Measurements from ENCODE around the gene ABCA2.

ABCA2 gene

DNA sequence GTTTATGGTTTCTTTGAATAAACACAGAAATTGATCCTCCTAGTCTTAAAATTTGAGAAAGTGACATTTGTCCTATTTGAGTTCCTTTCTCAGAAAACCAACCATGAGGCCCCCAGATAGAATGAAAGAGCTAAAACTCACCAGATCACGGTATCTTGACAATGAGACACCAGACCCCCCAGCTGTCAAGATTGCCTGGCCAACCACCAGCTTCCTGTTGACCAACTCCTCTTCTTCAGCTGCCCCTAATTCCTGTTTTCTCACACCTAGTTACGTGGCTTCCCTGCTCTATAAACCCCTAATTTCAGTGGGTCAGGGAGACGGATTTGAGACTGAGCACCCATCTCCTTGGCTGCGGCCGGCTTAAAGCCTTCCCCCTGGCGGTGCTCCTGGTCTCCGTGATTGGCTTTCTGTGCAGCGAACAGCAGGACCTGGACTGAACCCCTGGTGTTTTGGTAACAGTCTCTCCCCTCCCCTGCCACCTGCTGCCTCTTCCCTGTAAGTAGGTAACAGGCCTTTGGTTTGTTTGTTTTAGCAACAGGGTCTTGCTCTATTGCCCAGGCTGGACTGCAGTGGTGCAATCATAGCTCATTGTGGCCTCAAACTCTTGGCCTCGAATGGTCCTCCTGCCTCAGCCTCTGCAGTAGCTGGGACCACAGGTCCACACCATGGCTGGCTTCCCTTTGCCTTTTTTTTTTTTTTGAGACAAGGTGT, 30.6 kb upstream of the ABCA2 start:
- TF ChIP-seq, protein P1, sequence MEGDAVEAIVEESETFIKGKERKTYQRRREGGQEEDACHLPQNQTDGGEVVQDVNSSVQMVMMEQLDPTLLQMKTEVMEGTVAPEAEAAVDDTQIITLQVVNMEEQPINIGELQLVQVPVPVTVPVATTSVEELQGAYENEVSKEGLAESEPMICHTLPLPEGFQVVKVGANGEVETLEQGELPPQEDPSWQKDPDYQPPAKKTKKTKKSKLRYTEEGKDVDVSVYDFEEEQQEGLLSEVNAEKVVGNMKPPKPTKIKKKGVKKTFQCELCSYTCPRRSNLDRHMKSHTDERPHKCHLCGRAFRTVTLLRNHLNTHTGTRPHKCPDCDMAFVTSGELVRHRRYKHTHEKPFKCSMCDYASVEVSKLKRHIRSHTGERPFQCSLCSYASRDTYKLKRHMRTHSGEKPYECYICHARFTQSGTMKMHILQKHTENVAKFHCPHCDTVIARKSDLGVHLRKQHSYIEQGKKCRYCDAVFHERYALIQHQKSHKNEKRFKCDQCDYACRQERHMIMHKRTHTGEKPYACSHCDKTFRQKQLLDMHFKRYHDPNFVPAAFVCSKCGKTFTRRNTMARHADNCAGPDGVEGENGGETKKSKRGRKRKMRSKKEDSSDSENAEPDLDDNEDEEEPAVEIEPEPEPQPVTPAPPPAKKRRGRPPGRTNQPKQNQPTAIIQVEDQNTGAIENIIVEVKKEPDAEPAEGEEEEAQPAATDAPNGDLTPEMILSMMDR (conservative IDR thresholded peaks at IDR 0.05; ENCODE audit: low read depth, low read length) = no peak
- no peak overlapping the region for H3K4me3 ChIP-seq (ENCODE audit: low read length)
- DNase-seq (ENCODE audit: low read depth) = no peak

DNA sequence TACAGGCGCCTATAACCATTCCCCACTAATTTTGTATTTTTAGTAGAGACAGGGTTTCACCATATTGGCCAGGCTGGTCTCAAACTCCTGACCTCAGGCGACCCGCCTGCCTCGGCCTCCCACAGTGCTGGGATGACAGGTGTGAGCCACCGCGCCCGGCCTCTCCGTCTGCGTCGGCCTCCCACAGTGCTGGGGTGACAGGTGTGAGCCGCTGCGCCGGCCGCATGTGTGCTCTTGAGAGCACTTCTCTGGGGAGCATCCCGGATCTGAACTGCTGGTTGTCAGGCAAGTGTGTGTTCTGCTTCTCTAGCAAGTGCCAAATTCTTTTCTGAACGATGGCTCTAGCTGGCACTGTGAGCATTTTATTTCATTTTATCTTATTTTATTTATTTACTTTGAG, 29.5 kb upstream of the ABCA2 start:
- TF ChIP-seq, protein P1 (conservative IDR thresholded peaks at IDR 0.05; ENCODE audit: low read depth, low read length) = no peak
- H3K4me3 ChIP-seq (ENCODE audit: low read length) = no peak overlapping the region
- DNase-seq (ENCODE audit: low read depth) = no peak

DNA sequence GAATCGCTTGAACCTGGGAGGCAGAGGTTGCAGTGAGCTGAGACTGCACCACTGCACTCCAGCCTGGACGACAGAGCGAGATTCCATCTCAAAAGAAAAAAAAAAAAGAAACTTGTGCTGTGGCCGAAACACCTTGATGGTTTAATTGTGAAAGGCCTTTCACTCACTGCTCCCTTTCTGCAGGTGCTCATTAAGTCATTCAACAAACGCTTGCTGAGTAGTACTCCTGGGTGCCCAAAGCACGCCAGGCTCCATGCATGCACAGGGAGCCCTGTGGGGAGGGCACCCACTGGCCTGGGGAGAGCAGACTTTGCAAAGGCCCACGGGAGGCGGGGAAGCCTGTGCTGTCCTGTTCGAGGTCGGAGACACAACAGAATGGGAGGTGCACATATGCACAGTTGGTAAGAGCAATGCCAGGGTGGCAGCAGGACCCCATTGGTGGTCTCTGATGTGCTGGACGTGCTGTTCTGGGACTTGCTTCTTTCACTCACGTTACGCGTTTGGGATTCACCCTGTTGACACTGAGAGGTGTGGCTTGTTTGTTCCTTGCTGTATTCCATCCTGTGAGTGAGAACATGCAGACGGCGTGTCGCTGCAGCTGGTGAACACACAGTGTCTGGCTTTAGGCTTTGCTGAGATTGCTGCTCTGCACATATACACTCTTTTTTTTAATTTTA, 28.8 kb upstream of the ABCA2 start:
- no peak for DNase-seq (ENCODE audit: low read depth)
- TF ChIP-seq, protein P1 (conservative IDR thresholded peaks at IDR 0.05; ENCODE audit: low read depth, low read length) = no peak
- no peak overlapping the region for H3K4me3 ChIP-seq (ENCODE audit: low read length)

DNA sequence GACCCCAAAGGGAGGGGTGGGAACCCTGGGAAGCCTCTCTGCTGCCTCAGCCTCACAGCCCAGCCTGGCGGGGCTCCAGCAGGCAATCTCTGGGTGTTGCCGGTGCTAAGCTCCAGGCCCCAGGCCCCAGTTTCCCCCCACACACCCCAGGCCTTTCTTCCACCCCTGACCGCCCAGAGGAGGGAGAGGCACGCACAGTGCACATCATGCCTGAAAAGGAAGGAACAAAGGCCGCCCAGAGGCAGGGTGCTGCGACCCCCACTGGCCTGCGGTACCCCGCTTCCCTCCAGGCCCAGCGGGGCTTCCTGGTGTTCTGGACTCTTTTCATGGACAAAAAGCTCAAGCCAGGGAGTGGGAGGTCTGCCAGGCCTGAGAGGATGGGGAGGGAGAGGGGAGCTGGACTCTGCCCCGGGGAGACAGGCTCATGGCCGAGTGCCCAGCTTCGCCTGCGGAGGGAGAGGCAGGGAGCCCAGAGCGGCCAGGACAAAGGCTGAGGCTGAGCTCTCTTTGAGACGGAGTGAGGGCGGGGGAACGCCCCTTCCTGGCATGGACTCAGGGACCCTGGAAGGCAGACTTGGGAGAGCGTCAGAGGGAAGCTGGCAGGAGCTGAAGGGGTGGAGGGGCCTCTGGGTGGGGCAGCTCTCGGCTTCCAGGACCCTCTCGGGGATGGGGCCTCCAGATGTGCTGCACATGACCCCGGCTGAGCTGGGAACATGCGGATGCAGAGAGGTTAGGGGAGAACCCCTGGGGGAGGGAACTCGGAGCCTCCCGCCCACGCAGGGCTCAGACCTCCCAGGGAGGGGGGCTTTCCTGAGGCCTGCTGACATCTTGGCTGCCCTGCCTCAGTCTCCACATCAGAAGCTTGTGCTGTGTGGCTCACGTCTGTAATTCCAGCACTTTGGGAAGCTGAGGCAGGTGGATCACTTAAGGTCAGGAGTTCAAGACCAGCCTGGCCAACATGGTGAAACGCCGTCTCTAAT, 27.6 kb upstream of the ABCA2 start:
- TF ChIP-seq, protein P1 (conservative IDR thresholded peaks at IDR 0.05; ENCODE audit: low read depth, low read length) = no peak
- no peak overlapping the region for H3K4me3 ChIP-seq (ENCODE audit: low read length)
- DNase-seq (ENCODE audit: low read depth) = peak; percentile 41

DNA sequence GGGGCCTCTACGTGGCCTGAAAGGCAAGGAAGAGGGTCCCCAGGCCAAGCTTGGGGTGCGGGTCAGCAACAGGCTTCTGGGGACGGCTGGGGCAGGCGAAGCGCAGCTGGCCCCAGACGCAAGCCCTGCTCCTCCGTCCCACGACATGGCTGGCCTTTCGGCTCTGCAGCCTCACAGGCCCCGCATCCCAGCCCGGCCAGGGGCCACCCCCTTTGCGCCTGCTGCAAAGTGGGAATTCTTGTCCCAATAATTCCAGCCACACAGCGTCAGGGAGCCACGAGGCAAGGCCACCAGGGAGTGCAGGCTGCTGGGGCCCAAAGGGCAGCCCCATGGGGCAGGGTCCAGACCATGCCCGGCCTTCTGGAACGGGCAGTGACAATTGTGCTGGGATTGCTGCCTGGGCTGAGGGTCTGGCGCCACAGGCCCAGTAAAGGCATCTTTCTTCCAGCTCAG, 26.9 kb upstream of the ABCA2 start:
- no peak overlapping the region for H3K4me3 ChIP-seq (ENCODE audit: low read length)
- TF ChIP-seq, protein P1 (conservative IDR thresholded peaks at IDR 0.05; ENCODE audit: low read depth, low read length) = no peak
- DNase-seq (ENCODE audit: low read depth) = no peak

DNA sequence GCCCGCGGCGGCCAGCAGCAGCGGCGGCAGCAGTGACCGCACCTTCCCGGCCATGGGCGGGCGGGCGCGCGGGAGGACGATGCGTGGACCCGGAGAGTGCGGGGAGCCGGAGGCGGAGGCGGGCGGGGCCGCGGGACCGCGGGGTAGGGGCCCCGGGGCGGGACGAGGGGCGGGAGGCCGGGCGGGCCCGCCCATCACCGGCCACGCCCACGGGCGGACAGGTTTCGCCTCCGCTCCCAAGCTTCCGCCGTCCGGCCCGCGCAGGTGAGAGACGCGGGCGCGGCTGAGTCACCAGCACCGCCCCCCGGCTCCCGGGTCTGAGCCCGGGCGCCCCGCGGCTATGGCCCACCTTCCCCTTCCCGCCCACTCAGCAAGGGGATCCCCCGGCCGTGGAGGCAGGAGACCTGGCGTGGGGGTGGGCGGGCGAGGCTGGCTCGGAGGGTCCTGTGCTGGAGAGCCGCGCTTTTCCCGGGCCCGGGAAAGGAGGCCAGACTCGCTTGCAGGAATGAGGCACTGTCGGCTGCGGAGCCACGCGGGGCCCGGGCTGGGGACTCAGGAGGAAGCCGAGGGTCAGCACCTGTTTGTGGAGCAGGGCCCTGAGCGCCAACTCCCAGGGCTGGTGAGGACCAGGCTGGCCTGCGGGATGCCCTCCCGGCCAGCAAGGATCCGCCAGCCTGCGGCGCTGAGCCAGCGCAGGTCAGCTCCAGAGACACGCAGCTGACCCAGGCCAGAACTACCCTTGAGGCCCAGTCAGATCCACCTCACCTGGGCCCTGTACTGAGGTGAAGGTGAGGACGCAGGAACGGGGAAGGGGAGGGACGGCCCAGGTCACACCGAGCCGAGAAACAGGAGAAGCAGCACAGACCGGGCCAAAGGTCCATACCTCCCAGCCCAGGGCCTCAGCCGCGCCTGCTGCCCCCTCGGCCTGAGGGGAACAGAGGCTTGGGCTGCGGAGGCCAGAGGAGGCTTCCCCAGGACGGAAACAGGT, 26.2 kb upstream of the ABCA2 start, which contains the start of gene ENTPD2:
TSS of gene ENTPD2 (minus strand) at position 118 of the 988 bp plus-strand sequence. CDS start at position 54, 64 bp downstream.
- no peak within 1 kb of the TSS for H3K4me3 ChIP-seq (ENCODE audit: low read length)
- no peak for DNase-seq (ENCODE audit: low read depth)
- TF ChIP-seq, protein P1 (conservative IDR thresholded peaks at IDR 0.05; ENCODE audit: low read depth, low read length) = no peak
